Trophoblast cell (in vitro differentiated cells and primary cell): ENCODE results near the gene SLCO2A1.

Experiments used
- DNase-seq, 2 donors: peaks; one replicate each; pipeline ENCODE4 v3.0.0-alpha.2; 2016
- H2AFZ ChIP-seq: 2 replicates; pipeline ENCODE4 v1.6.1; 2013; ENCODE audit warnings: low read length, moderate library complexity, mild to moderate bottlenecking; ENCODE audit not compliant: insufficient read depth, poor library complexity
- H2AK5ac ChIP-seq: 2 replicates; pipeline ENCODE4 v1.6.1; 2013; ENCODE audit warnings: mild to moderate bottlenecking, low read length
- H2BK120ac ChIP-seq: 2 replicates; pipeline ENCODE4 v1.6.1; 2013; ENCODE audit warnings: low read length, mild to moderate bottlenecking, moderate library complexity; ENCODE audit not compliant: insufficient read depth, poor library complexity
- H2BK12ac ChIP-seq: 2 replicates; pipeline ENCODE4 v1.6.1; 2013; ENCODE audit warnings: mild to moderate bottlenecking, low read length, moderate library complexity
- H2BK5ac ChIP-seq: 2 replicates; pipeline ENCODE4 v1.6.1; 2013; ENCODE audit warnings: low read length, low read depth, moderate library complexity, mild to moderate bottlenecking; ENCODE audit not compliant: poor library complexity
- H3K14ac ChIP-seq: 2 replicates; pipeline ENCODE4 v1.6.1; 2013; ENCODE audit warnings: mild to moderate bottlenecking, low read length
- H3K18ac ChIP-seq: 2 replicates; pipeline ENCODE4 v1.6.1; 2013; ENCODE audit warnings: mild to moderate bottlenecking, low read length
- H3K23ac ChIP-seq: 2 replicates; pipeline ENCODE4 v1.6.1; 2013; ENCODE audit warnings: low read length
- H3K27ac ChIP-seq: 2 replicates; pipeline ENCODE4 v1.5.1; 2013; ENCODE audit warnings: low read depth, mild to moderate bottlenecking, inconsistent platforms, low read length, moderate library complexity
- H3K27me3 ChIP-seq: 2 replicates; pipeline ENCODE4 v1.6.1; 2013; ENCODE audit warnings: inconsistent platforms, mild to moderate bottlenecking, low read length, moderate library complexity; ENCODE audit not compliant: insufficient read depth
- H3K36me3 ChIP-seq, 2 experiments: 1 replicate in 1 of 2; 2 replicates in 1 of 2; pipeline ENCODE4 v1.6.1; 2013; ENCODE audit warnings: low read length in 2 of 2, mild to moderate bottlenecking in 2 of 2, moderate library complexity in 1 of 2; ENCODE audit not compliant: insufficient read depth in 2 of 2, control insufficient read depth in 1 of 2
- H3K4ac ChIP-seq: 2 replicates; pipeline ENCODE4 v1.6.1; 2013; ENCODE audit warnings: low read depth, mild to moderate bottlenecking, low read length, moderate library complexity
- H3K4me1 ChIP-seq, 2 experiments: 1 replicate in 1 of 2; 2 replicates in 1 of 2; pipeline ENCODE4 v1.6.1; 2013; ENCODE audit warnings: low read length in 2 of 2, mild to moderate bottlenecking in 2 of 2, moderate library complexity in 1 of 2; ENCODE audit not compliant: insufficient read depth in 2 of 2, control insufficient read depth in 1 of 2
- H3K4me2 ChIP-seq: 2 replicates; pipeline ENCODE4 v1.6.1; 2013; ENCODE audit warnings: inconsistent platforms, mild to moderate bottlenecking, low read length, moderate library complexity
- H3K4me3 ChIP-seq: 2 replicates; pipeline ENCODE4 v1.5.1; 2013; ENCODE audit warnings: mild to moderate bottlenecking, low read depth, low read length, inconsistent platforms
- H3K79me1 ChIP-seq: one replicate; pipeline ENCODE4 v1.6.1; 2013; ENCODE audit warnings: low read length
- H3K79me2 ChIP-seq: 2 replicates; pipeline ENCODE4 v1.6.1; 2013; ENCODE audit warnings: low read length, mild to moderate bottlenecking; ENCODE audit not compliant: control insufficient read depth, insufficient read depth, poor library complexity
- H3K9ac ChIP-seq: 2 replicates; pipeline ENCODE4 v1.6.1; 2013; ENCODE audit warnings: mild to moderate bottlenecking, low read length
- H3K9me3 ChIP-seq: 2 replicates; pipeline ENCODE4 v1.6.1; 2013; ENCODE audit warnings: low read depth, mild to moderate bottlenecking, control low read depth, inconsistent platforms, low read length; ENCODE audit not compliant: insufficient read depth
- H4K12ac ChIP-seq: 2 replicates; pipeline ENCODE4 v1.6.1; 2013; ENCODE audit warnings: low read depth, mild to moderate bottlenecking, low read length, moderate library complexity
- H4K8ac ChIP-seq: 2 replicates; pipeline ENCODE4 v1.6.1; 2013; ENCODE audit warnings: low read depth, mild to moderate bottlenecking, low read length, moderate library complexity
- H4K91ac ChIP-seq: one replicate; pipeline ENCODE4 v1.6.1; 2013; ENCODE audit warnings: low read depth, mild to moderate bottlenecking, low read length, moderate library complexity
- WGBS: extraction: QIAGEN DNeasy Blood & Tissue Kit; methylation state at CpG from one replicate; pipeline ENCODE4 v1.1.7; 2013; ENCODE audit warnings: missing lambda C conversion rate; ENCODE audit not compliant: insufficient read length, insufficient coverage; ENCODE audit errors: extremely low coverage; 5-methylcytosine and 5-hydroxymethylcytosine counted together

Gene SLCO2A1

GRCh38 chr3:133995264-133995663 lies 34.5 kb downstream of the SLCO2A1 start:
- Histone ChIP-seq H3K14ac (no peak overlapping the region), H3K4ac (no peak overlapping the region), H3K27me3 (no peaks in the 10 kb centered on the region), H3K4me3 (no peak overlapping the region), H2BK120ac (no peak overlapping the region), H4K91ac (no peak overlapping the region), H3K79me1 (peaks cover 33% of the 10 kb centered on the region), H3K18ac (no peak overlapping the region), H4K12ac (no peak overlapping the region), H3K4me2 (no peak overlapping the region), H3K4me1 (peaks cover 46 to 66% of the 10 kb centered on the region in 2 experiments), H3K79me2 (peaks cover 10% of the 10 kb centered on the region), H2AFZ (no peak overlapping the region), H2AK5ac (no peak overlapping the region), H3K9ac (no peak overlapping the region), H2BK5ac (no peak overlapping the region), H3K27ac (no peak overlapping the region), H3K36me3 (peaks cover 39 to 54% of the 10 kb centered on the region in 2 experiments), H2BK12ac (no peak overlapping the region), H4K8ac (no peak overlapping the region), H3K23ac (no peak overlapping the region), H3K9me3 (no peaks in the 10 kb centered on the region)
- no CpG with 5 or more reads among the region's 2 CpGs for WGBS
- DNase-seq: no peak

- Histone ChIP-seq H3K4ac (no peak overlapping the region), H2BK120ac (no peak overlapping the region), H2BK5ac (no peak overlapping the region), H3K4me3 (no peak overlapping the region), H4K8ac (no peak overlapping the region), H2AFZ (no peak overlapping the region), H3K14ac (no peak overlapping the region), H3K4me2 (no peak overlapping the region), H3K79me1 (peaks cover 32% of the 10 kb centered on the region), H2BK12ac (no peak overlapping the region), H4K12ac (no peak overlapping the region), H3K27me3 (no peaks in the 10 kb centered on the region), H3K18ac (peak overlapping the region; percentile 17), H3K79me2 (peaks cover 8% of the 10 kb centered on the region), H3K4me1 (peaks cover 44 to 65% of the 10 kb centered on the region in 2 experiments), H3K23ac (no peak overlapping the region), H3K36me3 (peaks cover 39 to 54% of the 10 kb centered on the region in 2 experiments), H4K91ac (no peak overlapping the region), H3K27ac (no peak overlapping the region), H2AK5ac (no peak overlapping the region), H3K9me3 (no peaks in the 10 kb centered on the region), H3K9ac (no peak overlapping the region)
- no CpG with 5 or more reads among the region's 8 CpGs for WGBS
- no peak for DNase-seq
Measured at GRCh38 chr3:133994166-133994890, 35.4 kb downstream of the SLCO2A1 start.

- peaks cover 41 to 61% of the 10 kb centered on the region in 2 experiments for H3K4me1 ChIP-seq
- H2BK5ac ChIP-seq: peak overlapping the region; percentile 36
- no peak for DNase-seq
- WGBS: no CpG with 5 or more reads among the region's 10 CpGs
- no peak overlapping the region for H3K23ac ChIP-seq
- H2BK12ac ChIP-seq: peak overlapping the region; percentile 74
- peak overlapping the region; percentile 13 for H2AK5ac ChIP-seq
- H4K91ac ChIP-seq: peak overlapping the region; percentile 66
- H2AFZ ChIP-seq: no peak overlapping the region
- H3K27me3 ChIP-seq: no peaks in the 10 kb centered on the region
- H3K79me2 ChIP-seq: peaks cover 6% of the 10 kb centered on the region
- no peak overlapping the region for H3K9ac ChIP-seq
- peak overlapping the region; percentile 56 for H2BK120ac ChIP-seq
- no peaks in the 10 kb centered on the region for H3K9me3 ChIP-seq
- H3K4me2 ChIP-seq: no peak overlapping the region
- H3K79me1 ChIP-seq: peaks cover 37% of the 10 kb centered on the region
- H3K36me3 ChIP-seq: peaks cover 33 to 43% of the 10 kb centered on the region in 2 experiments
- H3K27ac ChIP-seq: peak overlapping the region; percentile 51
- H3K4me3 ChIP-seq: no peak overlapping the region
- H3K14ac ChIP-seq: peak overlapping the region; percentile 39
- H3K4ac ChIP-seq: peak overlapping the region; percentile 10
- H4K8ac ChIP-seq: peak overlapping the region; percentile 2
- H3K18ac ChIP-seq: peak overlapping the region; percentile 20
- H4K12ac ChIP-seq: no peak overlapping the region
Measured at GRCh38 chr3:133992951-133993620, 36.6 kb downstream of the SLCO2A1 start.

GRCh38 chr3:133992381-133992780 lies 37.3 kb downstream of the SLCO2A1 start:
- Histone ChIP-seq H4K12ac (no peak overlapping the region), H2AK5ac (peak overlapping the region; percentile 13), H2BK12ac (peak overlapping the region; percentile 56), H3K9ac (no peak overlapping the region), H3K4me1 (peaks cover 44 to 62% of the 10 kb centered on the region in 2 experiments), H2AFZ (no peak overlapping the region), H3K27me3 (no peaks in the 10 kb centered on the region), H2BK120ac (peak overlapping the region; percentile 48), H3K23ac (no peak overlapping the region), H3K4me2 (no peak overlapping the region), H3K27ac (peak overlapping the region; percentile 51), H2BK5ac (no peak overlapping the region), H3K4me3 (no peak overlapping the region), H3K79me2 (peaks cover 6% of the 10 kb centered on the region), H3K4ac (no peak overlapping the region), H3K9me3 (no peaks in the 10 kb centered on the region), H3K14ac (peak overlapping the region; percentile 21), H3K79me1 (peaks cover 41% of the 10 kb centered on the region), H4K91ac (peak overlapping the region; percentile 66), H3K18ac (no peak overlapping the region), H3K36me3 (peaks cover 33 to 38% of the 10 kb centered on the region in 2 experiments), H4K8ac (peak overlapping the region; percentile 30)
- no CpG with 5 or more reads among the region's 3 CpGs for WGBS
- DNase-seq: no peak
